GM12878 (cell line): ENCODE results near the gene KLF11.

ENCODE experiments used
- BHLHE40 ChIP-seq, 2 experiments: fragments of 450-650 bp in 1 of 2; IDR thresholded peaks; 2 replicates each; pipeline ENCODE4 v1.6.1; 2011 to 2017; ENCODE audit warnings: low read depth in 2 of 2, borderline replicate concordance in 1 of 2, improper control_type of control experiment in 1 of 2, low read length in 1 of 2, mild to moderate bottlenecking in 1 of 2
- CBX3 ChIP-seq: fragments of 200-600 bp; sonication (generic); IDR thresholded peaks from 2 replicates; pipeline ENCODE4 v1.6.1; 2016; ENCODE audit warnings: low read depth, borderline replicate concordance
- EP300 ChIP-seq, 2 experiments: fragments of 150-350 bp in 1 of 2; IDR thresholded peaks; 2 replicates each; pipeline ENCODE4 v1.6.1; 2011 to 2012; ENCODE audit warnings: low read depth in 2 of 2, low read length in 2 of 2, borderline replicate concordance in 1 of 2, improper control_type of control experiment in 1 of 2, inconsistent platforms in 1 of 2; ENCODE audit not compliant: control insufficient read depth in 1 of 2
- POLR2A ChIP-seq: IDR thresholded peaks from 2 replicates; pipeline ENCODE4 v1.6.1; 2011; ENCODE audit warnings: low read depth, mild to moderate bottlenecking, low read length
- TF ChIP-seq, protein P1 (sequence below): IDR thresholded peaks from 2 replicates; pipeline ENCODE4 v1.6.1; 2011; ENCODE audit warnings: low read depth, low read length, improper control_type of control experiment, borderline replicate concordance
- TF ChIP-seq, protein P2 (sequence below): IDR thresholded peaks from 2 replicates; pipeline ENCODE4 v1.6.1; 2012; ENCODE audit warnings: mild to moderate bottlenecking, low read depth, low read length

DNA sequence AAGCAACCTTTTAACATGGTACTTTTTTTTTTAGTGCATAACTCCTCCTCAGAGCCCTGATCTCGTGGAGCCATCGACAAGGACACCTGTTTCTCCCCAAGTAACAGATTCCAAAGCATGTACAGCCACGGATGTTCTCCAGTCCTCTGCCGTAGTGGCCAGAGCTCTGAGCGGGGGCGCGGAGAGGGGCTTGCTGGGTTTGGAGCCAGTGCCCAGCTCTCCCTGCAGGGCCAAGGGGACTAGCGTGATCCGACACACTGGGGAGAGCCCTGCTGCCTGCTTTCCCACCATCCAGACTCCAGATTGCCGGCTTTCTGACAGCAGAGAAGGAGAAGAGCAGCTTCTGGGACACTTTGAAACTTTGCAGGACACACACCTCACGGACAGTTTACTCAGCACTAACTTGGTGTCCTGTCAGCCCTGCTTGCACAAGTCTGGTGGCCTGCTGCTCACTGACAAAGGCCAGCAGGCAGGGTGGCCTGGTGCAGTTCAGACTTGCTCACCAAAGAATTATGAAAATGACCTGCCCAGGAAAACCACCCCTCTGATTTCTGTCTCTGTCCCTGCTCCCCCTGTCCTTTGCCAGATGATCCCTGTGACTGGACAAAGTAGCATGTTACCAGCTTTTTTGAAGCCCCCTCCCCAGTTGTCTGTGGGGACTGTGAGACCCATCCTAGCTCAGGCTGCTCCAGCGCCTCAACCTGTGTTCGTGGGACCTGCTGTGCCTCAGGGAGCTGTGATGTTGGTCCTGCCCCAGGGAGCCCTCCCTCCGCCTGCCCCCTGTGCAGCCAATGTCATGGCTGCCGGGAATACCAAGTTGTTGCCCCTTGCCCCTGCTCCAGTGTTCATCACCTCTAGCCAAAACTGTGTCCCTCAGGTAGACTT is 4.5 kb downstream of the KLF11 start:
- TF ChIP-seq POLR2A, result no peak
- TF ChIP-seq, protein P1, sequence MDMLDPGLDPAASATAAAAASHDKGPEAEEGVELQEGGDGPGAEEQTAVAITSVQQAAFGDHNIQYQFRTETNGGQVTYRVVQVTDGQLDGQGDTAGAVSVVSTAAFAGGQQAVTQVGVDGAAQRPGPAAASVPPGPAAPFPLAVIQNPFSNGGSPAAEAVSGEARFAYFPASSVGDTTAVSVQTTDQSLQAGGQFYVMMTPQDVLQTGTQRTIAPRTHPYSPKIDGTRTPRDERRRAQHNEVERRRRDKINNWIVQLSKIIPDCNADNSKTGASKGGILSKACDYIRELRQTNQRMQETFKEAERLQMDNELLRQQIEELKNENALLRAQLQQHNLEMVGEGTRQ, result no peak
- TF ChIP-seq, protein P2, sequence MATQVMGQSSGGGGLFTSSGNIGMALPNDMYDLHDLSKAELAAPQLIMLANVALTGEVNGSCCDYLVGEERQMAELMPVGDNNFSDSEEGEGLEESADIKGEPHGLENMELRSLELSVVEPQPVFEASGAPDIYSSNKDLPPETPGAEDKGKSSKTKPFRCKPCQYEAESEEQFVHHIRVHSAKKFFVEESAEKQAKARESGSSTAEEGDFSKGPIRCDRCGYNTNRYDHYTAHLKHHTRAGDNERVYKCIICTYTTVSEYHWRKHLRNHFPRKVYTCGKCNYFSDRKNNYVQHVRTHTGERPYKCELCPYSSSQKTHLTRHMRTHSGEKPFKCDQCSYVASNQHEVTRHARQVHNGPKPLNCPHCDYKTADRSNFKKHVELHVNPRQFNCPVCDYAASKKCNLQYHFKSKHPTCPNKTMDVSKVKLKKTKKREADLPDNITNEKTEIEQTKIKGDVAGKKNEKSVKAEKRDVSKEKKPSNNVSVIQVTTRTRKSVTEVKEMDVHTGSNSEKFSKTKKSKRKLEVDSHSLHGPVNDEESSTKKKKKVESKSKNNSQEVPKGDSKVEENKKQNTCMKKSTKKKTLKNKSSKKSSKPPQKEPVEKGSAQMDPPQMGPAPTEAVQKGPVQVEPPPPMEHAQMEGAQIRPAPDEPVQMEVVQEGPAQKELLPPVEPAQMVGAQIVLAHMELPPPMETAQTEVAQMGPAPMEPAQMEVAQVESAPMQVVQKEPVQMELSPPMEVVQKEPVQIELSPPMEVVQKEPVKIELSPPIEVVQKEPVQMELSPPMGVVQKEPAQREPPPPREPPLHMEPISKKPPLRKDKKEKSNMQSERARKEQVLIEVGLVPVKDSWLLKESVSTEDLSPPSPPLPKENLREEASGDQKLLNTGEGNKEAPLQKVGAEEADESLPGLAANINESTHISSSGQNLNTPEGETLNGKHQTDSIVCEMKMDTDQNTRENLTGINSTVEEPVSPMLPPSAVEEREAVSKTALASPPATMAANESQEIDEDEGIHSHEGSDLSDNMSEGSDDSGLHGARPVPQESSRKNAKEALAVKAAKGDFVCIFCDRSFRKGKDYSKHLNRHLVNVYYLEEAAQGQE, result no peak
- no peak for TF ChIP-seq CBX3
- no peak for TF ChIP-seq EP300 (IDR thresholded peaks at IDR 0.05; ENCODE audit: borderline replicate concordance in 1 of 2, control insufficient read depth in 1 of 2, low read depth in 2 of 2, low read length in 2 of 2)
- TF ChIP-seq BHLHE40 (IDR thresholded peaks at IDR 0.05; ENCODE audit: borderline replicate concordance in 1 of 2, low read depth in 2 of 2, low read length in 1 of 2), result no peak
